NCI-H510A (cell line): ENCODE data around the gene GGA1.

Source experiments
- DNase-seq: peaks from one replicate; lab custom pipeline; 2025; lab: John Stamatoyannopoulos, UW

Gene GGA1

GRCh38 chr22:37608477-37609239, at the start of gene GGA1:
TSS of gene GGA1 (plus strand) at chr22:37608834. CDS start at chr22:37608861, 27 bp downstream.
- peak; percentile 89 for DNase-seq

GRCh38 chr22:37559521-37559900, 49.1 kb upstream of the GGA1 start:
- no peak for DNase-seq

- no peak for DNase-seq
These were observed 48.6 kb upstream of the GGA1 start, which contains the start of gene CDC42EP1 for GRCh38 chr22:37559901-37560607. TSS of gene CDC42EP1 (plus strand) at chr22:37560480. CDS start at chr22:37566350, 5,870 bp downstream.

- DNase-seq = no peak
These were observed 47.9 kb upstream of the GGA1 start for GRCh38 chr22:37560608-37561211.

GRCh38 chr22:37561212-37562048, 47.2 kb upstream of the GGA1 start:
- no peak for DNase-seq

- DNase-seq = no peak
These were observed 46.4 kb upstream of the GGA1 start for GRCh38 chr22:37562049-37562875.

GRCh38 chr22:37563153-37564081, 45.2 kb upstream of the GGA1 start:
- no peak for DNase-seq

GRCh38 chr22:37564111-37564711, 44.4 kb upstream of the GGA1 start:
- DNase-seq = no peak

GRCh38 chr22:37565830-37566229, 42.8 kb upstream of the GGA1 start:
- DNase-seq = no peak

- no peak for DNase-seq
These were observed 42.3 kb upstream of the GGA1 start for GRCh38 chr22:37566329-37566837.

- no peak for DNase-seq
These were observed 41.5 kb upstream of the GGA1 start for GRCh38 chr22:37566903-37567798.

- DNase-seq = no peak
These were observed 40.6 kb upstream of the GGA1 start for GRCh38 chr22:37568012-37568411.

- DNase-seq = no peak
These were observed 40.1 kb upstream of the GGA1 start for GRCh38 chr22:37568448-37569008.

- no peak for DNase-seq
These were observed 39.4 kb upstream of the GGA1 start for GRCh38 chr22:37569009-37569920.

GRCh38 chr22:37569921-37570660, 38.5 kb upstream of the GGA1 start:
- DNase-seq = no peak

GRCh38 chr22:37570661-37570976, 38.0 kb upstream of the GGA1 start:
- no peak for DNase-seq
